ENCODE measurements around the gene SLCO3A1. TPM values are rescaled to one million over a fixed set of nuclear protein-coding genes. Genes with fewer than 3 reads are reported as not detected.

SLCO3A1 gene
- total RNA-seq, 1 donor from 2014 or later, result 7.7 TPM

DNA sequence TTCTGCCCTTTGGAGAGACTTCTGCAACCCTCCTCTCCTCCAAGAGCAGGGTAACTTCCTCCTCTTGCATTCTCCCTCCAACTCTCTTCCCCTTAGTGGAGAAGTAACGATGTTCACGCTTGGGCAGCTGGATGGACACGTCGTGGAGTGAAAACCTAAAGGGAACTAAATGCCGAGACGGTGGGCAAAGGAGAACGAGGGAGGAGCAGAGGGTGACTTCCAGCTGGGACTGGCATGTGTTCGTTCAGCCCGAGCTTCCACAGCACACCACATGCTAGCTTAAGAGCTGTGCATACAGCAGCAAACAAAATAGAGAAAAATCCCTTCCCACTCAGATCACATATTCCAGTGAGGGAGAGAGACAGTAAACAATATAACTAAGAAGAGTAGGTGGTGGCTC, 179.8 kb downstream of the SLCO3A1 start:
- H3K4me3 Mint-ChIP-seq (ENCODE audit: low read depth), result no peak overlapping the region
- H3K36me3 Mint-ChIP-seq (ENCODE audit: insufficient read depth), result no peaks in the 10 kb centered on the region
- TF ChIP-seq CTCF (IDR thresholded peaks at IDR 0.05; ENCODE audit: unreplicated experiment), result no peak
- peaks cover 32% of the 10 kb centered on the region for H3K27me3 Mint-ChIP-seq
- no peak overlapping the region for H3K27ac Mint-ChIP-seq
- H3K4me1 Mint-ChIP-seq (ENCODE audit: low read depth), result no peaks in the 10 kb centered on the region
- no peaks in the 10 kb centered on the region for H3K9me3 Mint-ChIP-seq (ENCODE audit: low read depth)
- DNase-seq (ENCODE audit: low spot score, unreplicated experiment), result no peak

DNA sequence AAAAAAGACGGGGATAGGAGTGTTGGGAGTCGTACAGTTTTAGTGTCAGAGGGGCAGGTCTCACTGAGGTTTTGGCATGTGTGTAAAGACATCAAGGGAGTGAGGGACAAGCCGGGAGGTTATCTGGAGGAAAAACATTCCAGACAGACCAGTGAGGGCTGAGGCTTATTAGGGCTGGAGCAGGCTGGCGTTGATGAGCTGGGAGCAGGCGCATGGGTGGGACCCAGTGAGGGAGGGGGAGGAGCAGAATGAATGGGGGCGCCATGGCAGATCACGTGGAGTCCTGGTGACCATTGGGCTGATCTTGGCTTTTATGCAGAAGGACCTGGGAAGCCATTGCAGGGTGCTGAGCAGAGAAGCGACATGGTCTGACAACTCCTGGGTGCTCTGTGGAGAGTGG, 180.2 kb downstream of the SLCO3A1 start:
- H3K4me1 Mint-ChIP-seq (ENCODE audit: low read depth), result no peaks in the 10 kb centered on the region
- peaks cover 2% of the 10 kb centered on the region for H3K9me3 Mint-ChIP-seq (ENCODE audit: low read depth)
- no peak for DNase-seq (ENCODE audit: low spot score, unreplicated experiment)
- no peak overlapping the region for H3K27ac Mint-ChIP-seq
- no peak for TF ChIP-seq CTCF (IDR thresholded peaks at IDR 0.05; ENCODE audit: unreplicated experiment)
- H3K27me3 Mint-ChIP-seq, result peaks cover 32% of the 10 kb centered on the region
- no peaks in the 10 kb centered on the region for H3K36me3 Mint-ChIP-seq (ENCODE audit: insufficient read depth)
- no peak overlapping the region for H3K4me3 Mint-ChIP-seq (ENCODE audit: low read depth)

GRCh38 chr15:92034227-92034626, 180.7 kb downstream of the SLCO3A1 start:
- Mint-ChIP-seq H3K27ac (no peak overlapping the region), H3K4me3 (ENCODE audit: low read depth) (no peak overlapping the region), H3K4me1 (ENCODE audit: low read depth) (no peaks in the 10 kb centered on the region), H3K27me3 (peaks cover 32% of the 10 kb centered on the region), H3K36me3 (ENCODE audit: insufficient read depth) (no peaks in the 10 kb centered on the region), H3K9me3 (ENCODE audit: low read depth) (peaks cover 7% of the 10 kb centered on the region)
- DNase-seq (ENCODE audit: low spot score, unreplicated experiment), result no peak
- TF ChIP-seq CTCF (IDR thresholded peaks at IDR 0.05; ENCODE audit: unreplicated experiment), result no peak

- H3K27ac Mint-ChIP-seq, result no peak overlapping the region
- H3K9me3 Mint-ChIP-seq (ENCODE audit: low read depth), result peaks cover 12% of the 10 kb centered on the region
- no peaks in the 10 kb centered on the region for H3K36me3 Mint-ChIP-seq (ENCODE audit: insufficient read depth)
- no peak for DNase-seq (ENCODE audit: low spot score, unreplicated experiment)
- no peak for TF ChIP-seq CTCF (IDR thresholded peaks at IDR 0.05; ENCODE audit: unreplicated experiment)
- H3K4me3 Mint-ChIP-seq (ENCODE audit: low read depth), result no peak overlapping the region
- no peaks in the 10 kb centered on the region for H3K4me1 Mint-ChIP-seq (ENCODE audit: low read depth)
- H3K27me3 Mint-ChIP-seq, result peaks cover 27% of the 10 kb centered on the region
Observed at GRCh38 chr15:92035551-92035950, 182.0 kb downstream of the SLCO3A1 start.

DNA sequence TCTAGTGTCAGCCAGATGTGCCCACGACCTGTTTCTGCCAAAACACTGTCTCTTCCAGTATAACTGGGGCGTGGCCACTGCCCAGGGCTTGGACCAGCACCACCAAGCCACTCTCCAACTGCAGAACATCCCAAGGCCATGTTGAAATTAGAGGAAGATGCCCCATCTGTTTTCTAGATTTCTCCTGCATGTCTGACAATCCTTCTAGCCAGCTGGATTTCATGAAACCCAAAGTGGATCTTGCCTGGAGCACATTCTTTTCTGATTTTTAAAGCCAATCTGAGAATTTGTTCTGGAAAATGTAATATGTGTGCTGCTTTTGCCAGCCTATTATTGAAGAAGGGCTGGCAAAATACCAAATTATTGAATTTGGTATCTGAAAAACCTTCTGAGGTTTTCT, 182.5 kb downstream of the SLCO3A1 start:
- Mint-ChIP-seq H3K9me3 (ENCODE audit: low read depth) (peaks cover 12% of the 10 kb centered on the region), H3K4me3 (ENCODE audit: low read depth) (no peak overlapping the region), H3K27ac (no peak overlapping the region), H3K27me3 (peaks cover 27% of the 10 kb centered on the region), H3K36me3 (ENCODE audit: insufficient read depth) (no peaks in the 10 kb centered on the region), H3K4me1 (ENCODE audit: low read depth) (no peaks in the 10 kb centered on the region)
- DNase-seq (ENCODE audit: low spot score, unreplicated experiment), result no peak
- no peak for TF ChIP-seq CTCF (IDR thresholded peaks at IDR 0.05; ENCODE audit: unreplicated experiment)

All from progenitor cell of endocrine pancreas (in vitro differentiated cells).